K562 (cell line): ENCODE results near the gene SLFNL1. TPM values are rescaled to one million over a fixed set of nuclear protein-coding genes. Genes with fewer than 3 reads are reported as not detected.

Source experiments
- ATAC-seq: fragments of 200-7000 bp; cut with Tn5 transposase; 3 replicates; pipeline ENCODE4 v1.9.1; 2020; ENCODE audit warnings: moderate library complexity
- BruUV-seq: library from RNA; stranded (reverse); fragments of 400-500 nt; replicated peaks from 2 replicates; lab custom pipeline; 2021; lab: Mats Ljungman, UMichigan
- CTCF ChIA-PET: fragments of 300-600 bp; formaldehyde crosslinking; extraction: SDS; loops from one replicate; lab custom pipeline; 2021; ENCODE audit warnings: low intra/inter-chr PET ratio; lab: Yijun Ruan, JAX
- POLR2A ChIA-PET: fragments of 300-600, 350-650 bp; sonication (Branson Sonifier 250); formaldehyde crosslinking; extraction: SDS; loops from one replicate; lab custom pipeline; 2021; ENCODE audit warnings: antibody characterized with exemption, inconsistent platforms; lab: Yijun Ruan, JAX
- DNase-seq, 4 experiments: peaks; one replicate each; pipeline versions ENCODE4 v3.0.0 to v3.0.0-alpha.2; 2011 to 2018; ENCODE audit warnings: low spot score in 3 of 4, mixed read lengths in 3 of 4; ENCODE audit errors: extremely low read depth in 1 of 4
- FAIRE-seq: peaks from 2 replicates; lab custom pipeline; 2011; peaks lifted over from hg19 to GRCh38; lab: Jason Lieb, UNC
- H2AFZ ChIP-seq: 2 replicates; pipeline ENCODE4 v1.6.0; 2011; ENCODE audit warnings: low read depth, low read length, control low read depth, inconsistent platforms
- H3K27ac ChIP-seq: fragments of 200-600 bp; 3 replicates; pipeline ENCODE4 v1.8.0; 2011; ENCODE audit warnings: low read depth, mild to moderate bottlenecking, control low read depth, inconsistent platforms, low read length, moderate library complexity, mixed read lengths; ENCODE audit errors: extremely low read depth
- H3K27me3 ChIP-seq, 2 experiments: fragments of 300-600 bp in 1 of 2; 2 replicates in 1 of 2; 3 replicates in 1 of 2; pipeline versions ENCODE4 v1.6.0 to v1.8.0; 2011; ENCODE audit warnings: inconsistent platforms in 2 of 2, low read length in 2 of 2, mild to moderate bottlenecking in 1 of 2, mixed read lengths in 1 of 2, moderate library complexity in 1 of 2; ENCODE audit not compliant: control insufficient read depth in 2 of 2, insufficient read depth in 2 of 2
- H3K36me3 ChIP-seq: fragments of 300-600 bp; 3 replicates; pipeline ENCODE4 v1.8.0; 2011; ENCODE audit warnings: mild to moderate bottlenecking, low read length, inconsistent platforms; ENCODE audit not compliant: control insufficient read depth, insufficient read depth
- H3K4me1 ChIP-seq, 2 experiments: fragments of 200-600 bp in 1 of 2; replicated peaks in 1 of 2; 2 replicates in 1 of 2; 3 replicates in 1 of 2; pipeline versions ENCODE4 v1.5.1 to v1.8.0; 2011; ENCODE audit warnings: inconsistent platforms in 2 of 2, low read length in 2 of 2, mild to moderate bottlenecking in 1 of 2, mixed read lengths in 1 of 2, moderate library complexity in 1 of 2; ENCODE audit not compliant: control insufficient read depth in 2 of 2, insufficient read depth in 2 of 2
- H3K4me2 ChIP-seq: 2 replicates; pipeline ENCODE4 v1.6.1; 2011; ENCODE audit warnings: low read length, control low read depth, inconsistent platforms, mixed read lengths; ENCODE audit not compliant: insufficient read depth
- H3K4me3 ChIP-seq: fragments of 200-600 bp; sonication (generic), shearing (Covaris generic); 2 replicates; pipeline ENCODE4 v1.5.1; 2016; ENCODE audit warnings: control low read depth, inconsistent platforms
- H3K79me2 ChIP-seq: fragments of 200-600 bp; 3 replicates; pipeline ENCODE4 v1.8.0; 2011; ENCODE audit warnings: low read length, inconsistent platforms; ENCODE audit not compliant: control insufficient read depth, insufficient read depth
- H3K9ac ChIP-seq, 2 experiments: 2 replicates each; pipeline versions ENCODE4 v1.6.0 to v1.6.1; 2011; ENCODE audit warnings: low read depth in 2 of 2, low read length in 2 of 2, control low read depth in 1 of 2, inconsistent platforms in 1 of 2, mild to moderate bottlenecking in 1 of 2, mixed read lengths in 1 of 2; ENCODE audit not compliant: insufficient read depth in 1 of 2
- H3K9me1 ChIP-seq: one replicate; pipeline ENCODE4 v1.6.0; 2011; ENCODE audit warnings: inconsistent platforms, mild to moderate bottlenecking, low read length, moderate library complexity; ENCODE audit not compliant: control insufficient read depth, insufficient read depth
- H3K9me3 ChIP-seq: replicated peaks from 2 replicates; pipeline ENCODE4 v1.5.1; 2011; ENCODE audit warnings: low read depth, low read length, inconsistent platforms; ENCODE audit not compliant: control insufficient read depth, insufficient read depth
- H4K20me1 ChIP-seq: replicated peaks from 2 replicates; pipeline ENCODE4 v1.6.1; 2011; ENCODE audit warnings: low read length, inconsistent platforms, mixed read lengths; ENCODE audit not compliant: control insufficient read depth, insufficient read depth
- ARID1B ChIP-seq: fragments of 450-650 bp; IDR thresholded peaks from 2 replicates; pipeline ENCODE4 v1.6.1; 2016; ENCODE audit warnings: antibody characterized with exemption, mild to moderate bottlenecking, inconsistent platforms
- ATF3 ChIP-seq, 2 experiments: fragments of 450-650 bp in 1 of 2; sonication (generic) in 1 of 2; formaldehyde crosslinking in 1 of 2; IDR thresholded peaks in 1 of 2; conservative IDR thresholded peaks in 1 of 2; 2 replicates each; pipeline versions ENCODE4 v1.6.1 to v1.8.1; 2016 to 2023; ENCODE audit warnings: mild to moderate bottlenecking in 2 of 2, moderate library complexity in 2 of 2, inconsistent platforms in 1 of 2, missing genetic modification reagents in 1 of 2
- EHMT2 ChIP-seq: fragments of 450-650 bp; IDR thresholded peaks from 2 replicates; pipeline ENCODE4 v1.6.1; 2018; ENCODE audit warnings: antibody characterized with exemption
- ESRRB ChIP-seq: fragments of 250-450 bp; sonication (Bioruptor Pico); IDR thresholded peaks from 2 replicates; pipeline ENCODE4 v1.5.0; 2020; ENCODE audit warnings: mild to moderate bottlenecking, moderate library complexity, borderline replicate concordance
- GTF2F1 ChIP-seq: IDR thresholded peaks from 2 replicates; pipeline ENCODE4 v1.6.1; 2011; ENCODE audit warnings: low read depth, low read length, improper control_type of control experiment
- JUND ChIP-seq, 2 experiments: IDR thresholded peaks; 2 replicates in 1 of 2; 3 replicates in 1 of 2; pipeline ENCODE4 v1.6.1; 2011; ENCODE audit warnings: borderline replicate concordance in 2 of 2, low read depth in 2 of 2, low read length in 2 of 2, improper control_type of control experiment in 1 of 2, missing biosample characterization in 1 of 2, missing genetic modification characterization in 1 of 2, missing genetic modification reagents in 1 of 2
- MEIS2 ChIP-seq: fragments of 450-650 bp; IDR thresholded peaks from 2 replicates; pipeline ENCODE4 v1.6.1; 2014; ENCODE audit warnings: mild to moderate bottlenecking; ENCODE audit not compliant: partially characterized antibody
- SLC30A9 ChIP-seq: fragments of 250-450 bp; sonication (Bioruptor Pico); IDR thresholded peaks from 2 replicates; pipeline ENCODE4 v1.8.0; 2022; ENCODE audit warnings: mild to moderate bottlenecking, moderate library complexity
- SMAD4 ChIP-seq: fragments of 250-450 bp; sonication (Bioruptor Pico); conservative IDR thresholded peaks from 2 replicates; pipeline ENCODE4 v1.8.0; 2021; ENCODE audit warnings: inconsistent platforms, mild to moderate bottlenecking, moderate library complexity
- SNRNP70 ChIP-seq: fragments of 200-400 bp; formaldehyde crosslinking; optimal IDR thresholded peaks from 2 replicates; pipeline ENCODE3; 2017; ENCODE audit warnings: low read depth, low read length
- TEAD2 ChIP-seq: fragments of 450-650 bp; IDR thresholded peaks from 2 replicates; pipeline ENCODE4 v1.6.1; 2016; ENCODE audit warnings: missing genetic modification characterization, control low read depth, missing compliant biosample characterization
- TRIM24 ChIP-seq, 2 experiments: fragments of 450-650 bp; IDR thresholded peaks; 2 replicates each; pipeline ENCODE4 v1.6.1; 2016
- ZNF175 ChIP-seq: fragments of 200-800 bp; sonication (Bioruptor generic); IDR thresholded peaks from 2 replicates; pipeline ENCODE4 v1.6.1; 2016; ENCODE audit warnings: low read depth, mild to moderate bottlenecking, missing genetic modification characterization, missing compliant biosample characterization
- ZNF282 ChIP-seq: sonication (generic); formaldehyde crosslinking; IDR thresholded peaks from 2 replicates; pipeline ENCODE4 v1.8.1; 2023; ENCODE audit warnings: missing genetic modification reagents
- ZNF76 ChIP-seq: fragments of 250-450 bp; sonication (Bioruptor Pico); IDR thresholded peaks from 2 replicates; pipeline ENCODE4 v1.4.0; 2020; ENCODE audit warnings: mild to moderate bottlenecking, moderate library complexity, borderline replicate concordance
- WGBS: fragments of 100-300 bp; shearing (Covaris generic); methylation state at CpG from one replicate; pipeline ENCODE4 v1.1.6; 2016; ENCODE audit warnings: low coverage, mixed read lengths; ENCODE audit not compliant: insufficient coverage; ENCODE audit errors: missing lambda C conversion rate; 5-methylcytosine and 5-hydroxymethylcytosine counted together
- in situ Hi-C: fragments of 300-500 bp; cut with MboI; formaldehyde crosslinking; loops from 4 replicates; pipeline ENCODE4 v1.15.0; 2018; ENCODE audit warnings: inconsistent platforms, mixed read lengths
- intact Hi-C: fragments of 100-400 bp; cut with micrococcal nuclease; formaldehyde crosslinking; loops from 2 replicates; pipeline ENCODE4 v1.14.2; 2022
- polyA plus RNA-seq, 8 experiments: library from polyadenylated mRNA; depleted of rRNA in 4 of 8; stranded (reverse) in 5 of 8; unstranded in 3 of 8; fragments of >200 nt; fragmentation: Nextera tagmentation in 2 of 8; fragmentation: Illumina TruSeq in 1 of 8; extraction: Ambion mirVana in 2 of 8; extraction: Trizol in 1 of 8; gene quantifications; 2 replicates each; pipeline versions ENCODE4 v1.2.1 to v1.2.3, GENCODE V29; 2011 to 2014; ENCODE audit warnings: inconsistent platforms in 1 of 8, missing spikeins in 1 of 8
- total RNA-seq, 7 experiments: library from RNA; depleted of rRNA in 6 of 7; stranded (reverse); fragments of >200 nt in 6 of 7; fragmentation: Illumina TruSeq in 2 of 7; extraction: Trizol in 2 of 7; gene quantifications; 2 replicates each; pipeline versions ENCODE4 v1.2.1 to v1.2.3, GENCODE V29; 2011 to 2021; ENCODE audit warnings: low replicate concordance in 1 of 7
- TF ChIP-seq, protein P1 (sequence below), 2 experiments: IDR thresholded peaks in 1 of 2; conservative IDR thresholded peaks in 1 of 2; 2 replicates each; pipeline ENCODE4 v1.6.1; 2016; ENCODE audit warnings: low read depth in 2 of 2, mild to moderate bottlenecking in 1 of 2, missing compliant biosample characterization in 1 of 2, missing genetic modification characterization in 1 of 2, moderate library complexity in 1 of 2

SLFNL1 gene
- total and polyA plus RNA-seq, 9 of the 15 experiments (the other 6 are each of a cell fraction or from before 2014, with no cell fraction given) = 0.05 to 0.14 (median 0.06) TPM; not detected in 5

GRCh38 chr1:40976952-40977690, 44.4 kb downstream of the SLFNL1 start:
- Histone ChIP-seq H2AFZ (no peak overlapping the region), H3K4me1 (peaks cover 33 to 35% of the 10 kb centered on the region in 2 experiments), H3K4me2 (no peak overlapping the region), H3K9ac (no peak overlapping the region), H3K79me2 (peaks cover 22% of the 10 kb centered on the region), H3K9me3 (no peaks in the 10 kb centered on the region), H3K9me1 (no peaks in the 10 kb centered on the region), H3K27me3 (peaks cover 0 to 3% of the 10 kb centered on the region in 2 experiments; a peak in 1 of 5 replicates), H3K27ac (no peak overlapping the region), H4K20me1 (peaks cover 9% of the 10 kb centered on the region), H3K36me3 (peaks cover 13% of the 10 kb centered on the region), H3K4me3 (no peak overlapping the region)
- BruUV-seq = no TSS peak
- 35% methylated on average over 5 of the region's 5 CpGs for WGBS
- intact Hi-C loops = no loop called here
- CTCF ChIA-PET = no interaction called here
- POLR2A ChIA-PET = interaction anchor here (0.6 to 0.8 kb wide), 2 partner anchors 73 to 287 kb away, joined by 3 read pairs; no protein-coding TSS in a partner anchor
- in situ Hi-C loops = no loop called here
- FAIRE-seq (no peak), ATAC-seq (no peak), DNase-seq (no peak)
- peak; percentile 60 for TF ChIP-seq MEIS2
- peak; percentile 6; the same call in 1 of the 2 replicates for TF ChIP-seq JUND (IDR thresholded peaks at IDR 0.05; ENCODE audit: borderline replicate concordance, low read depth, low read length)
- TF ChIP-seq JUND (tag; IDR thresholded peaks at IDR 0.05; ENCODE audit: borderline replicate concordance, low read depth, low read length) = no peak
- no peak for TF ChIP-seq SNRNP70
- 0 out of 2 replicates have a peak, but pooled peaks have one; percentile 44 for TF ChIP-seq EHMT2
- TF ChIP-seq ZNF76 (CRISPR knock-in tag) = no peak
- TF ChIP-seq TEAD2 (tag) = 0 out of 2 replicates have a peak, but pooled peaks have one; percentile 17
- TF ChIP-seq SLC30A9 (CRISPR knock-in tag) = no peak
- 0 out of 2 replicates have a peak, but pooled peaks have one; percentile 42 for TF ChIP-seq ZNF175
- TF ChIP-seq, protein P1, sequence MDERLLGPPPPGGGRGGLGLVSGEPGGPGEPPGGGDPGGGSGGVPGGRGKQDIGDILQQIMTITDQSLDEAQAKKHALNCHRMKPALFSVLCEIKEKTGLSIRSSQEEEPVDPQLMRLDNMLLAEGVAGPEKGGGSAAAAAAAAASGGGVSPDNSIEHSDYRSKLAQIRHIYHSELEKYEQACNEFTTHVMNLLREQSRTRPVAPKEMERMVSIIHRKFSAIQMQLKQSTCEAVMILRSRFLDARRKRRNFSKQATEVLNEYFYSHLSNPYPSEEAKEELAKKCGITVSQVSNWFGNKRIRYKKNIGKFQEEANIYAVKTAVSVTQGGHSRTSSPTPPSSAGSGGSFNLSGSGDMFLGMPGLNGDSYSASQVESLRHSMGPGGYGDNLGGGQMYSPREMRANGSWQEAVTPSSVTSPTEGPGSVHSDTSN (CRISPR knock-in tag; IDR thresholded peaks at IDR 0.05; ENCODE audit: low read depth) = no peak
- TF ChIP-seq, protein P1 (tag; conservative IDR thresholded peaks at IDR 0.05; ENCODE audit: low read depth) = peak; percentile 54
- TF ChIP-seq ESRRB (CRISPR knock-in tag) = no peak
- peak; percentile 43; the same call in 1 of the 2 replicates for TF ChIP-seq SMAD4 (CRISPR knock-in tag)
- no peak for TF ChIP-seq ZNF282
- 0 out of 2 replicates have a peak, but pooled peaks have one; percentile 13 for TF ChIP-seq ARID1B
- TF ChIP-seq ATF3 (IDR thresholded peaks at IDR 0.05) = peak; percentile 54; the same call in 1 of the 2 replicates
- no peak for TF ChIP-seq ATF3 (CRISPR knock-in tag; conservative IDR thresholded peaks at IDR 0.05)
- peak; percentile 39 to 69; a peak in 1 of 4 replicates for TF ChIP-seq TRIM24 (IDR thresholded peaks at IDR 0.05)
- TF ChIP-seq GTF2F1 = no peak
